Stimulated activated CD8-positive, alpha-beta memory T cell treated with anti-CD3 and anti-CD28 coated beads, Interleukin-7, amount 100 ng/mL, for 24 hours (primary cell): ENCODE results near the gene CACNB1.

ENCODE experiments used
- DNase-seq: peaks from one replicate; pipeline ENCODE4 v3.0.0-alpha.2; 2020; ENCODE audit warnings: low read depth

CACNB1 gene

GRCh38 chr17:39225959-39226683, 28.7 kb upstream of the CACNB1 start:
- DNase-seq, result peak; percentile 43

GRCh38 chr17:39225308-39225958, 28.0 kb upstream of the CACNB1 start, which contains the start of gene STAC2:
Gene STAC2, minus strand, starts transcription at chr17:39225945. Its CDS starts 443 bp downstream, at chr17:39225502.
- no peak for DNase-seq

GRCh38 chr17:39224778-39225307, 27.4 kb upstream of the CACNB1 start:
- no peak for DNase-seq

- no peak for DNase-seq
Observed at GRCh38 chr17:39223907-39224777, 26.7 kb upstream of the CACNB1 start.

- DNase-seq, result no peak
Observed at GRCh38 chr17:39222866-39223834, 25.7 kb upstream of the CACNB1 start.

- no peak for DNase-seq
Observed at GRCh38 chr17:39222151-39222550, 24.7 kb upstream of the CACNB1 start.

GRCh38 chr17:39221572-39221971, 24.1 kb upstream of the CACNB1 start:
- no peak for DNase-seq

- DNase-seq, result no peak
Observed at GRCh38 chr17:39219647-39220154, 22.2 kb upstream of the CACNB1 start.

GRCh38 chr17:39218906-39219305, 21.4 kb upstream of the CACNB1 start:
- DNase-seq, result no peak

- no peak for DNase-seq
Observed at GRCh38 chr17:39217734-39218369, 20.4 kb upstream of the CACNB1 start.

- no peak for DNase-seq
Observed at GRCh38 chr17:39213852-39214251, 16.4 kb upstream of the CACNB1 start.

- DNase-seq, result no peak
Observed at GRCh38 chr17:39212841-39213480, 15.5 kb upstream of the CACNB1 start.

- DNase-seq, result no peak
Observed at GRCh38 chr17:39212195-39212810, 14.8 kb upstream of the CACNB1 start.

GRCh38 chr17:39210093-39210434, 12.6 kb upstream of the CACNB1 start:
- DNase-seq, result no peak

GRCh38 chr17:39209317-39210092, 12.0 kb upstream of the CACNB1 start:
- DNase-seq, result peak; percentile 35

GRCh38 chr17:39208893-39209292, 11.4 kb upstream of the CACNB1 start:
- no peak for DNase-seq

- no peak for DNase-seq
Observed at GRCh38 chr17:39208136-39208535, 10.7 kb upstream of the CACNB1 start.

GRCh38 chr17:39205112-39205526, 7.7 kb upstream of the CACNB1 start:
- DNase-seq, result no peak

GRCh38 chr17:39204245-39204644, 6.8 kb upstream of the CACNB1 start:
- no peak for DNase-seq
